ENCODE results near the gene IQSEC2. TPM values are rescaled to one million over a fixed set of nuclear protein-coding genes. Genes with fewer than 3 reads are reported as not detected.

IQSEC2 gene
- total and polyA plus RNA-seq, 2 of the 8 experiments (the other 6 are each of a cell fraction or from before 2014, with no cell fraction given), result 6.1 to 54.9 TPM

- H2AK5ac ChIP-seq (ENCODE audit: low read depth, low read length), result no peak overlapping the region
- no peaks in the 10 kb centered on the region for H3K23me2 ChIP-seq (ENCODE audit: low read depth, low read length)
- no peak overlapping the region for H2BK12ac ChIP-seq (ENCODE audit: low read depth, low read length)
- no peak overlapping the region for H3K56ac ChIP-seq (replicated peaks; ENCODE audit: insufficient read length, low read depth, low read length)
- no peak for DNase-seq (ENCODE audit: low read depth in 1 of 2, low spot score in 2 of 2)
- no peak overlapping the region for H2BK20ac ChIP-seq (ENCODE audit: low read length)
- H3K14ac ChIP-seq (ENCODE audit: insufficient read length), result no peak overlapping the region
- no peak overlapping the region for H2BK15ac ChIP-seq (ENCODE audit: low read length)
- H4K5ac ChIP-seq (ENCODE audit: insufficient read length, low read depth, low read length), result no peak overlapping the region
- H4K8ac ChIP-seq (ENCODE audit: extremely low read depth, insufficient read depth, low read length), result no peak overlapping the region
- H3K27ac ChIP-seq (ENCODE audit: low read depth, low read length), result no peak overlapping the region
- no peak overlapping the region for H2BK120ac ChIP-seq (replicated peaks; ENCODE audit: low read depth, low read length)
- no peaks in the 10 kb centered on the region for H3K27me3 ChIP-seq (replicated peaks in 1 of 4; ENCODE audit: control insufficient read depth in 3 of 4, extremely low read depth in 1 of 4, insufficient read depth in 3 of 4, low read length in 3 of 4)
- H3K4ac ChIP-seq (replicated peaks; ENCODE audit: insufficient read length, low read depth, low read length), result no peak overlapping the region
- no peak overlapping the region for H2BK5ac ChIP-seq (ENCODE audit: low read depth, low read length)
- no peak overlapping the region for H3K4me2 ChIP-seq (ENCODE audit: insufficient read depth in 1 of 2, low read depth in 2 of 2, low read length in 2 of 2)
- ChIA-PET CTCF (ENCODE audit: partially characterized antibody) (interaction anchor here (1.1 to 1.4 kb wide), 2 partner anchors 18 to 21 kb away, joined by 3 to 4 read pairs; partner anchors contain the start of gene IQSEC2), POLR2A (ENCODE audit: partially characterized antibody) (interaction anchor here (0.9 kb wide), 1 partner anchor 160 kb away, joined by 4 read pairs; the partner anchor contains the start of genes RIBC1 and SMC1A)
- no peak overlapping the region for H3K23ac ChIP-seq (ENCODE audit: insufficient read length)
- H2AFZ ChIP-seq (ENCODE audit: low read length), result no peak overlapping the region
- no peak overlapping the region for H3K9ac ChIP-seq (replicated peaks in 1 of 4; ENCODE audit: extremely low read depth in 1 of 4, low read depth in 3 of 4, low read length in 3 of 4)
- H4K20me1 ChIP-seq (replicated peaks in 1 of 2; ENCODE audit: control insufficient read depth in 1 of 2, insufficient read depth in 2 of 2, low read length in 2 of 2), result peaks cover 0 to 1% of the 10 kb centered on the region in 2 experiments
- no peaks in the 10 kb centered on the region for H3K79me2 ChIP-seq (ENCODE audit: control insufficient read depth in 1 of 2, insufficient read depth in 2 of 2, low read length in 2 of 2)
- WGBS, 2 experiments (ENCODE audit: extremely low coverage in 1 of 2, insufficient coverage in 1 of 2, insufficient read length in 1 of 2, insufficient replicate concordance in 2 of 2, low coverage in 1 of 2, low lambda C conversion rate in 2 of 2, missing lambda C conversion rate in 1 of 2), result 91% methylated on average over 8 of the region's 8 CpGs; no CpG with 5 or more reads in 1 of the 2 experiments
- no peak overlapping the region for H3K18ac ChIP-seq (ENCODE audit: extremely low read depth, low read length)
- no peaks in the 10 kb centered on the region for H3K36me3 ChIP-seq (ENCODE audit: control insufficient read depth in 2 of 4, insufficient read depth in 4 of 4, low read length in 3 of 4)
- no peak overlapping the region for H3K4me3 ChIP-seq (ENCODE audit: extremely low read depth in 1 of 4, insufficient read depth in 2 of 4, low read depth in 3 of 4, low read length in 4 of 4)
- FAIRE-seq, result no peak
- no peaks in the 10 kb centered on the region for H3K4me1 ChIP-seq (replicated peaks in 1 of 4; ENCODE audit: control insufficient read depth in 3 of 4, insufficient read depth in 4 of 4, low read length in 3 of 4)
- H4K91ac ChIP-seq (replicated peaks; ENCODE audit: insufficient read length, low read length), result no peak overlapping the region
- H3K9me3 ChIP-seq (ENCODE audit: insufficient read depth in 2 of 2, low read depth in 1 of 2, low read length in 1 of 2), result no peaks in the 10 kb centered on the region
- no peaks in the 10 kb centered on the region; the same call in 1 of the 2 replicates for H3K79me1 ChIP-seq (ENCODE audit: low read depth, low read length)
- TF ChIP-seq RFX5 (IDR thresholded peaks at IDR 0.05; ENCODE audit: borderline replicate concordance, low read depth, low read length) (no peak), SAP30 (IDR thresholded peaks at IDR 0.05; ENCODE audit: insufficient read depth, insufficient replicate concordance, low read length) (no peak), RNF2 (IDR thresholded peaks at IDR 0.05; ENCODE audit: borderline replicate concordance, low read depth, low read length, missing control alignments, poor library complexity, severe bottlenecking) (no peak), CHD1 (IDR thresholded peaks at IDR 0.05; ENCODE audit: low read depth, low read length) (no peak), ZNF274 (IDR thresholded peaks at IDR 0.05; ENCODE audit: borderline replicate concordance, extremely low read depth, low read length) (no peak)
Observed at GRCh38 chrX:53262918-53263394, 18.4 kb downstream of the IQSEC2 start.

All from H1 (cell line).